ENCODE results near the gene FIGN.
A peak's percentile ranks its signal among the peaks of the same experiment; 100 is the strongest.

Gene FIGN

GRCh38 chr2:163735685-163736432, at the start of gene FIGN:
TSS of gene FIGN (minus strand) at chr2:163736008. CDS start at chr2:163734927, 1,081 bp downstream.
- H3K9me3 ChIP-seq (ENCODE audit: control insufficient read depth in 5 of 5, low read length in 5 of 5): no peaks in the 10 kb centered on the region
- peak within 1 kb of the TSS; percentile 89 for H3K27ac ChIP-seq (ENCODE audit: low read depth, low read length)
- peak within 1 kb of the TSS; percentile 79 to 89 (median 82) for H3K4me3 ChIP-seq (ENCODE audit: low read depth in 1 of 5, low read length in 5 of 5)
- H3K36me3 ChIP-seq (ENCODE audit: control insufficient read depth in 5 of 5, insufficient read depth in 5 of 5, low read length in 5 of 5): no peaks in the 10 kb centered on the region
- no peaks in the 10 kb centered on the region for H3K27me3 ChIP-seq (ENCODE audit: control insufficient read depth in 5 of 5, insufficient read depth in 4 of 5, low read length in 5 of 5)
- peaks cover 0 to 21% (median 14%) of the 10 kb centered on the region in 5 donors for H3K4me1 ChIP-seq (ENCODE audit: control insufficient read depth in 5 of 5, insufficient read depth in 5 of 5, low read length in 5 of 5)
- H3K9ac ChIP-seq (ENCODE audit: low read length in 5 of 5): peak within 1 kb of the TSS; percentile 43 to 89 (median 73)

- Histone ChIP-seq H3K9me3 (ENCODE audit: control insufficient read depth in 5 of 5, low read length in 5 of 5) (peaks cover 0 to 7% (median 0%) of the 10 kb centered on the region in 5 donors), H3K27ac (ENCODE audit: low read depth, low read length) (no peak overlapping the region), H3K36me3 (ENCODE audit: control insufficient read depth in 5 of 5, insufficient read depth in 5 of 5, low read length in 5 of 5) (no peaks in the 10 kb centered on the region), H3K4me3 (ENCODE audit: low read depth in 1 of 5, low read length in 5 of 5) (no peak overlapping the region), H3K9ac (ENCODE audit: low read length in 5 of 5) (no peak overlapping the region), H3K27me3 (ENCODE audit: control insufficient read depth in 5 of 5, insufficient read depth in 4 of 5, low read length in 5 of 5) (no peaks in the 10 kb centered on the region), H3K4me1 (ENCODE audit: control insufficient read depth in 5 of 5, insufficient read depth in 5 of 5, low read length in 5 of 5) (no peaks in the 10 kb centered on the region)
Measured at GRCh38 chr2:163785162-163785561, 49.4 kb upstream of the FIGN start.

- Histone ChIP-seq H3K9me3 (ENCODE audit: control insufficient read depth in 5 of 5, low read length in 5 of 5) (peaks cover 0 to under 1% (median 0%) of the 10 kb centered on the region in 5 donors), H3K4me3 (ENCODE audit: low read depth in 1 of 5, low read length in 5 of 5) (no peak overlapping the region), H3K36me3 (ENCODE audit: control insufficient read depth in 5 of 5, insufficient read depth in 5 of 5, low read length in 5 of 5) (no peaks in the 10 kb centered on the region), H3K27me3 (ENCODE audit: control insufficient read depth in 5 of 5, insufficient read depth in 4 of 5, low read length in 5 of 5) (no peaks in the 10 kb centered on the region), H3K4me1 (ENCODE audit: control insufficient read depth in 5 of 5, insufficient read depth in 5 of 5, low read length in 5 of 5) (no peaks in the 10 kb centered on the region), H3K27ac (ENCODE audit: low read depth, low read length) (no peak overlapping the region), H3K9ac (ENCODE audit: low read length in 5 of 5) (no peak overlapping the region)
Measured at GRCh38 chr2:163779970-163780597, 44.3 kb upstream of the FIGN start.

- no peaks in the 10 kb centered on the region for H3K4me1 ChIP-seq (ENCODE audit: control insufficient read depth in 5 of 5, insufficient read depth in 5 of 5, low read length in 5 of 5)
- H3K9me3 ChIP-seq (ENCODE audit: control insufficient read depth in 5 of 5, low read length in 5 of 5): no peaks in the 10 kb centered on the region
- no peak overlapping the region for H3K4me3 ChIP-seq (ENCODE audit: low read depth in 1 of 5, low read length in 5 of 5)
- H3K27ac ChIP-seq (ENCODE audit: low read depth, low read length): no peak overlapping the region
- H3K9ac ChIP-seq (ENCODE audit: low read length in 5 of 5): no peak overlapping the region
- no peaks in the 10 kb centered on the region for H3K36me3 ChIP-seq (ENCODE audit: control insufficient read depth in 5 of 5, insufficient read depth in 5 of 5, low read length in 5 of 5)
- no peaks in the 10 kb centered on the region for H3K27me3 ChIP-seq (ENCODE audit: control insufficient read depth in 5 of 5, insufficient read depth in 4 of 5, low read length in 5 of 5)
Measured at GRCh38 chr2:163778045-163778781, 42.4 kb upstream of the FIGN start.

GRCh38 chr2:163775304-163775703, 39.5 kb upstream of the FIGN start:
- no peaks in the 10 kb centered on the region for H3K27me3 ChIP-seq (ENCODE audit: control insufficient read depth in 5 of 5, insufficient read depth in 4 of 5, low read length in 5 of 5)
- H3K4me1 ChIP-seq (ENCODE audit: control insufficient read depth in 5 of 5, insufficient read depth in 5 of 5, low read length in 5 of 5): no peaks in the 10 kb centered on the region
- H3K27ac ChIP-seq (ENCODE audit: low read depth, low read length): no peak overlapping the region
- no peaks in the 10 kb centered on the region for H3K9me3 ChIP-seq (ENCODE audit: control insufficient read depth in 5 of 5, low read length in 5 of 5)
- no peaks in the 10 kb centered on the region for H3K36me3 ChIP-seq (ENCODE audit: control insufficient read depth in 5 of 5, insufficient read depth in 5 of 5, low read length in 5 of 5)
- no peak overlapping the region for H3K9ac ChIP-seq (ENCODE audit: low read length in 5 of 5)
- no peak overlapping the region for H3K4me3 ChIP-seq (ENCODE audit: low read depth in 1 of 5, low read length in 5 of 5)

GRCh38 chr2:163774862-163775261, 39.1 kb upstream of the FIGN start:
- H3K9ac ChIP-seq (ENCODE audit: low read length in 5 of 5): no peak overlapping the region
- H3K9me3 ChIP-seq (ENCODE audit: control insufficient read depth in 5 of 5, low read length in 5 of 5): no peaks in the 10 kb centered on the region
- no peak overlapping the region for H3K27ac ChIP-seq (ENCODE audit: low read depth, low read length)
- no peaks in the 10 kb centered on the region for H3K4me1 ChIP-seq (ENCODE audit: control insufficient read depth in 5 of 5, insufficient read depth in 5 of 5, low read length in 5 of 5)
- no peaks in the 10 kb centered on the region for H3K36me3 ChIP-seq (ENCODE audit: control insufficient read depth in 5 of 5, insufficient read depth in 5 of 5, low read length in 5 of 5)
- H3K4me3 ChIP-seq (ENCODE audit: low read depth in 1 of 5, low read length in 5 of 5): no peak overlapping the region
- no peaks in the 10 kb centered on the region for H3K27me3 ChIP-seq (ENCODE audit: control insufficient read depth in 5 of 5, insufficient read depth in 4 of 5, low read length in 5 of 5)

GRCh38 chr2:163773276-163773675, 37.5 kb upstream of the FIGN start:
- no peaks in the 10 kb centered on the region for H3K9me3 ChIP-seq (ENCODE audit: control insufficient read depth in 5 of 5, low read length in 5 of 5)
- no peaks in the 10 kb centered on the region for H3K27me3 ChIP-seq (ENCODE audit: control insufficient read depth in 5 of 5, insufficient read depth in 4 of 5, low read length in 5 of 5)
- H3K9ac ChIP-seq (ENCODE audit: low read length in 5 of 5): no peak overlapping the region
- no peak overlapping the region for H3K27ac ChIP-seq (ENCODE audit: low read depth, low read length)
- H3K4me3 ChIP-seq (ENCODE audit: low read depth in 1 of 5, low read length in 5 of 5): no peak overlapping the region
- H3K4me1 ChIP-seq (ENCODE audit: control insufficient read depth in 5 of 5, insufficient read depth in 5 of 5, low read length in 5 of 5): no peaks in the 10 kb centered on the region
- H3K36me3 ChIP-seq (ENCODE audit: control insufficient read depth in 5 of 5, insufficient read depth in 5 of 5, low read length in 5 of 5): no peaks in the 10 kb centered on the region

- no peak overlapping the region for H3K27ac ChIP-seq (ENCODE audit: low read depth, low read length)
- H3K4me3 ChIP-seq (ENCODE audit: low read depth in 1 of 5, low read length in 5 of 5): no peak overlapping the region
- H3K36me3 ChIP-seq (ENCODE audit: control insufficient read depth in 5 of 5, insufficient read depth in 5 of 5, low read length in 5 of 5): no peaks in the 10 kb centered on the region
- H3K9ac ChIP-seq (ENCODE audit: low read length in 5 of 5): no peak overlapping the region
- no peaks in the 10 kb centered on the region for H3K27me3 ChIP-seq (ENCODE audit: control insufficient read depth in 5 of 5, insufficient read depth in 4 of 5, low read length in 5 of 5)
- no peaks in the 10 kb centered on the region for H3K4me1 ChIP-seq (ENCODE audit: control insufficient read depth in 5 of 5, insufficient read depth in 5 of 5, low read length in 5 of 5)
- H3K9me3 ChIP-seq (ENCODE audit: control insufficient read depth in 5 of 5, low read length in 5 of 5): no peaks in the 10 kb centered on the region
Measured at GRCh38 chr2:163771596-163771995, 35.8 kb upstream of the FIGN start.

GRCh38 chr2:163768881-163769695, 33.3 kb upstream of the FIGN start:
- no peaks in the 10 kb centered on the region for H3K9me3 ChIP-seq (ENCODE audit: control insufficient read depth in 5 of 5, low read length in 5 of 5)
- H3K36me3 ChIP-seq (ENCODE audit: control insufficient read depth in 5 of 5, insufficient read depth in 5 of 5, low read length in 5 of 5): no peaks in the 10 kb centered on the region
- no peak overlapping the region for H3K27ac ChIP-seq (ENCODE audit: low read depth, low read length)
- no peak overlapping the region for H3K9ac ChIP-seq (ENCODE audit: low read length in 5 of 5)
- no peaks in the 10 kb centered on the region for H3K27me3 ChIP-seq (ENCODE audit: control insufficient read depth in 5 of 5, insufficient read depth in 4 of 5, low read length in 5 of 5)
- H3K4me1 ChIP-seq (ENCODE audit: control insufficient read depth in 5 of 5, insufficient read depth in 5 of 5, low read length in 5 of 5): no peaks in the 10 kb centered on the region
- no peak overlapping the region for H3K4me3 ChIP-seq (ENCODE audit: low read depth in 1 of 5, low read length in 5 of 5)

All from subcutaneous abdominal adipose tissue (tissue), 5 donors.